Measurements from ENCODE around the gene RNF32. TPM values are rescaled to one million over a fixed set of nuclear protein-coding genes. Genes with fewer than 3 reads are reported as not detected.

RNF32 gene
- total and polyA plus RNA-seq, 2 of the 13 experiments (the other 11 are each of a cell fraction or from before 2014, with no cell fraction given) = not detected

DNA sequence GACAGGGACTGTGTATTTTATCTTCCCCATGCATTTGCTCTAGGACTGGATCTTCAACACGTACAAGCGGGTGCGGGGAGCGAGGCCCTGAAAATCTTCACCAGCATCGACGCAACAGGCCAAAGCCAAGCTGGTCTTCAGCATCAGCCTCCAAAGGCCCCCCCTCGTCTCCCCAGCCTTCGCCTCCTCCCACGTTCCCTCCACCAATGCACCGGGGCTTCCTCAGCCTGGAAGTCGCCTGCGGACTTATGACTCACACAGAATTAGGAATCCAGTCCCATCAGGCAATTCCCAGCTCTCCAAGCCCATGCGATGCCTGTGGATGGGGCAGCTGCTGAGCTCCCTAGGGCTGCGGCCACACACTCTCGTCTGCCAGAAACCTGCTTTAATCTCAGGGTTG lies 36.3 kb upstream of the RNF32 start:
- no TSS peak for BruUV-seq (replicated peaks)
- DNase-seq (ENCODE audit: low spot score) (no peak), FAIRE-seq (no peak), ATAC-seq (no peak)
- ChIA-PET CTCF (ENCODE audit: low intra/inter-chr PET ratio, low total read pairs) (no interaction called here), POLR2A (interaction anchor here (2.9 kb wide), 1 partner anchor 10 kb away, joined by 14 read pairs; no protein-coding TSS in a partner anchor)
- no peaks in the 10 kb centered on the region for H3K36me3 ChIP-seq (replicated peaks in 1 of 2; ENCODE audit: control insufficient read depth in 1 of 2, insufficient read depth in 2 of 2, low read length in 2 of 2)
- no peaks in the 10 kb centered on the region for H3K27me3 ChIP-seq (ENCODE audit: control insufficient read depth in 1 of 2, insufficient read depth in 2 of 2, low read length in 2 of 2)
- no peak overlapping the region for H3K4me3 ChIP-seq (replicated peaks in 1 of 3; ENCODE audit: insufficient read depth in 1 of 3, low read depth in 2 of 3, low read length in 3 of 3)
- no peaks in the 10 kb centered on the region for H4K20me1 ChIP-seq (ENCODE audit: insufficient read depth, low read length)
- TF ChIP-seq, protein P1, sequence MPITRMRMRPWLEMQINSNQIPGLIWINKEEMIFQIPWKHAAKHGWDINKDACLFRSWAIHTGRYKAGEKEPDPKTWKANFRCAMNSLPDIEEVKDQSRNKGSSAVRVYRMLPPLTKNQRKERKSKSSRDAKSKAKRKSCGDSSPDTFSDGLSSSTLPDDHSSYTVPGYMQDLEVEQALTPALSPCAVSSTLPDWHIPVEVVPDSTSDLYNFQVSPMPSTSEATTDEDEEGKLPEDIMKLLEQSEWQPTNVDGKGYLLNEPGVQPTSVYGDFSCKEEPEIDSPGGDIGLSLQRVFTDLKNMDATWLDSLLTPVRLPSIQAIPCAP (CRISPR knock-in tag; IDR thresholded peaks at IDR 0.05; ENCODE audit: low read depth) = no peak
- 0 out of 2 replicates have a peak, but pooled peaks have one; percentile 31 for TF ChIP-seq ZBTB38 (CRISPR knock-in tag; IDR thresholded peaks at IDR 0.05)
- TF ChIP-seq, protein P2, sequence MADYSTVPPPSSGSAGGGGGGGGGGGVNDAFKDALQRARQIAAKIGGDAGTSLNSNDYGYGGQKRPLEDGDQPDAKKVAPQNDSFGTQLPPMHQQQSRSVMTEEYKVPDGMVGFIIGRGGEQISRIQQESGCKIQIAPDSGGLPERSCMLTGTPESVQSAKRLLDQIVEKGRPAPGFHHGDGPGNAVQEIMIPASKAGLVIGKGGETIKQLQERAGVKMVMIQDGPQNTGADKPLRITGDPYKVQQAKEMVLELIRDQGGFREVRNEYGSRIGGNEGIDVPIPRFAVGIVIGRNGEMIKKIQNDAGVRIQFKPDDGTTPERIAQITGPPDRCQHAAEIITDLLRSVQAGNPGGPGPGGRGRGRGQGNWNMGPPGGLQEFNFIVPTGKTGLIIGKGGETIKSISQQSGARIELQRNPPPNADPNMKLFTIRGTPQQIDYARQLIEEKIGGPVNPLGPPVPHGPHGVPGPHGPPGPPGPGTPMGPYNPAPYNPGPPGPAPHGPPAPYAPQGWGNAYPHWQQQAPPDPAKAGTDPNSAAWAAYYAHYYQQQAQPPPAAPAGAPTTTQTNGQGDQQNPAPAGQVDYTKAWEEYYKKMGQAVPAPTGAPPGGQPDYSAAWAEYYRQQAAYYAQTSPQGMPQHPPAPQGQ (CRISPR knock-in tag; IDR thresholded peaks at IDR 0.05; ENCODE audit: borderline replicate concordance) = no peak
- no peak for TF ChIP-seq ZNF792 (CRISPR knock-in tag; IDR thresholded peaks at IDR 0.05)
- TF ChIP-seq, protein P3, sequence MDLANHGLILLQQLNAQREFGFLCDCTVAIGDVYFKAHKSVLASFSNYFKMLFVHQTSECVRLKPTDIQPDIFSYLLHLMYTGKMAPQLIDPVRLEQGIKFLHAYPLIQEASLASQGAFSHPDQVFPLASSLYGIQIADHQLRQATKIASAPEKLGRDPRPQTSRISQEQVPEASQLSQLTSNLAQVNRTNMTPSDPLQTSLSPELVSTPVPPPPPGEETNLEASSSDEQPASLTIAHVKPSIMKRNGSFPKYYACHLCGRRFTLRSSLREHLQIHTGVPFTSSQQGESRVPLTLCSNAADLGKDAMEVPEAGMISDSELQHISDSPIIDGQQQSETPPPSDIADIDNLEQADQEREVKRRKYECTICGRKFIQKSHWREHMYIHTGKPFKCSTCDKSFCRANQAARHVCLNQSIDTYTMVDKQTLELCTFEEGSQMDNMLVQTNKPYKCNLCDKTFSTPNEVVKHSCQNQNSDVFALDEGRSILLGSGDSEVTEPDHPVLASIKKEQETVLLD (CRISPR knock-in tag; IDR thresholded peaks at IDR 0.05; ENCODE audit: low read depth) = no peak
- no peaks in the 10 kb centered on the region for H3K79me2 ChIP-seq (ENCODE audit: insufficient read depth, low read length)
- in situ Hi-C loops (cut with HindIII; ENCODE audit: extremely low pct_ligation_motif_present, low pct_unique_long_range_greater_than_20kb) = no loop called here
- no peaks in the 10 kb centered on the region for H3K9me3 ChIP-seq (ENCODE audit: low read length)
- WGBS (ENCODE audit: low lambda C conversion rate) = 86% methylated on average over 13 of the region's 15 CpGs
- intact Hi-C loops (cut with micrococcal nuclease; ENCODE audit: unreplicated experiment) = no loop called here
- no peak overlapping the region for H3K4me2 ChIP-seq (ENCODE audit: low read depth, low read length)
- no peak overlapping the region for H3K9ac ChIP-seq (ENCODE audit: insufficient read depth, low read depth, low read length)
- peaks cover 32% of the 10 kb centered on the region for H3K4me1 ChIP-seq (ENCODE audit: insufficient read depth, low read length)
- no peak overlapping the region for H3K27ac ChIP-seq (ENCODE audit: extremely low read length, insufficient read depth, low read length)
- no peak overlapping the region for H2AFZ ChIP-seq (ENCODE audit: low read length)

Measured in HepG2 (cell line).